Stomach (tissue), 9 donors: ENCODE data around the gene IKZF4. TPM values are rescaled to one million over a fixed set of nuclear protein-coding genes. Genes with fewer than 3 reads are reported as not detected.
A peak's percentile ranks its signal among the peaks of the same experiment; 100 is the strongest.

ENCODE experiments used
- DNase-seq, 2 donors: peaks; one replicate each; pipeline versions ENCODE4 v3.0.0 to v3.0.0-alpha.2; 2013 to 2019
- H3K27ac ChIP-seq, 5 donors: fragments of 200-600 bp in 4 of 5; sonication (generic) in 4 of 5; one replicate each; pipeline ENCODE4 v1.5.1; 2013 to 2019; ENCODE audit warnings: mild to moderate bottlenecking in 1 of 5, moderate library complexity in 1 of 5
- H3K27me3 ChIP-seq, 3 donors: fragments of 200-600 bp; sonication (generic); one replicate each; pipeline ENCODE4 v1.5.1; 2017 to 2019; ENCODE audit warnings: mixed run types in 1 of 3
- H3K36me3 ChIP-seq, 4 donors: fragments of 200-600 bp; sonication (generic); 1 replicate in 3 of 4; 2 replicates in 1 of 4; pipeline ENCODE4 v1.5.1; 2016 to 2019
- H3K4me1 ChIP-seq, 4 donors: fragments of 200-600 bp; sonication (generic); one replicate each; pipeline ENCODE4 v1.5.1; 2016 to 2019
- H3K4me3 ChIP-seq, 4 donors: fragments of 200-600 bp; sonication (generic) in 3 of 4; one replicate each; pipeline ENCODE4 v1.5.1; 2016 to 2019; ENCODE audit warnings: mild to moderate bottlenecking in 1 of 4
- H3K9me3 ChIP-seq, 4 donors: fragments of 200-600 bp; sonication (generic); one replicate each; pipeline ENCODE4 v1.5.1; 2016 to 2019
- EP300 ChIP-seq: sonication (generic); formaldehyde crosslinking; IDR thresholded peaks from one replicate; pipeline ENCODE4 v1.6.1; 2017; ENCODE audit warnings: antibody characterized with exemption
- POLR2A ChIP-seq, 4 donors: fragments of 450-650 bp; IDR thresholded peaks; one replicate each; pipeline ENCODE4 v1.6.1; 2016; ENCODE audit warnings: antibody characterized with exemption in 4 of 4, control low read depth in 2 of 4, mild to moderate bottlenecking in 1 of 4, moderate library complexity in 1 of 4
- POLR2AphosphoS5 ChIP-seq, 3 donors: sonication (generic); formaldehyde crosslinking; IDR thresholded peaks; one replicate each; pipeline ENCODE4 v1.6.1; 2016; ENCODE audit warnings: antibody characterized with exemption in 3 of 3
- WGBS, 5 donors: extraction: QIAGEN DNeasy Blood & Tissue Kit in 3 of 5; methylation state at CpG; one replicate each; pipeline versions ENCODE4 v1.1.5 to v1.1.7; 2013 to 2018; 5-methylcytosine and 5-hydroxymethylcytosine counted together
- intact Hi-C: fragments of 100-400 bp; cut with DNase I; formaldehyde crosslinking; loops from one replicate; pipeline ENCODE4 v1.15.1; 2023; ENCODE audit warnings: low total_unique reads
- polyA plus RNA-seq, 3 donors: library from polyadenylated mRNA; stranded (reverse); fragments of 200-250 nt; gene quantifications; one replicate each; pipeline ENCODE4 v1.2.3, GENCODE V29; 2013
- total RNA-seq, 5 donors: library from RNA; depleted of rRNA; stranded (reverse); fragments of >200 nt; gene quantifications; one replicate each; pipeline versions ENCODE4 v1.1.0 to v1.2.3, GENCODE V29; 2014 to 2016
- TF ChIP-seq, protein P1 (sequence below), 7 experiments: fragments of 450-650 bp in 4 of 7; fragments of 200-600 bp in 3 of 7; sonication (generic) in 3 of 7; IDR thresholded peaks; one replicate each; pipeline ENCODE4 v1.5.1; 2016 to 2019; ENCODE audit warnings: antibody characterized with exemption in 7 of 7, control low read depth in 2 of 7, mild to moderate bottlenecking in 1 of 7
- donor health status: healthy with polysubstance abuse.
- donor health status: Bipolar disorder and iron deficiency.
- donor health status: healthy.

IKZF4 gene
- total and polyA plus RNA-seq, 8 donors: 1.5 to 15.6 (median 2.9) TPM

DNA sequence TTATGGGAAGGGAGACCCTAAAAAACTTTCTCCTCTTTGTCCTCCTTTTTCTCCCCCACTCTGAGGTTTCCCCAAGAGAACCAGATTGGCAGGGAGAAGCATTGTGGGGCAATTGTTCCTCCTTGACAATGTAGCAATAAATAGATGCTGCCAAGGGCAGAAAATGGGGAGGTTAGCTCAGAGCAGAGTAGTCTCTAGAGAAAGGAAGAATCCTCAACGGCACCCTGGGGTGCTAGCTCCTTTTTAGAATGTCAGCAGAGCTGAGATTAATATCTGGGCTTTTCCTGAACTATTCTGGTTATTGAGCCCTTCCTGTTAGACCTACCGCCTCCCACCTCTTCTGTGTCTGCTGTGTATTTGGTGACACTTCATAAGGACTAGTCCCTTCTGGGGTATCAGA is 16.3 kb downstream of the IKZF4 start:
- intact Hi-C loops: loop anchor here (5.0 to 10.0 kb wide), 2 partner anchors 35 to 52 kb away; no protein-coding TSS in a partner anchor

GRCh38 chr12:56038022-56038655 is 17.3 kb downstream of the IKZF4 start:
- Histone ChIP-seq H3K9me3 (no peaks in the 10 kb centered on the region), H3K27me3 (no peaks in the 10 kb centered on the region), H3K36me3 (peaks cover 14 to 51% (median 44%) of the 10 kb centered on the region in 4 donors), H3K4me1 (peaks cover 6 to 16% (median 14%) of the 10 kb centered on the region in 4 donors), H3K4me3 (no peak overlapping the region), H3K27ac (no peak overlapping the region)
- TF ChIP-seq POLR2AphosphoS5 (IDR thresholded peaks at IDR 0.05): no peak
- TF ChIP-seq, protein P1, sequence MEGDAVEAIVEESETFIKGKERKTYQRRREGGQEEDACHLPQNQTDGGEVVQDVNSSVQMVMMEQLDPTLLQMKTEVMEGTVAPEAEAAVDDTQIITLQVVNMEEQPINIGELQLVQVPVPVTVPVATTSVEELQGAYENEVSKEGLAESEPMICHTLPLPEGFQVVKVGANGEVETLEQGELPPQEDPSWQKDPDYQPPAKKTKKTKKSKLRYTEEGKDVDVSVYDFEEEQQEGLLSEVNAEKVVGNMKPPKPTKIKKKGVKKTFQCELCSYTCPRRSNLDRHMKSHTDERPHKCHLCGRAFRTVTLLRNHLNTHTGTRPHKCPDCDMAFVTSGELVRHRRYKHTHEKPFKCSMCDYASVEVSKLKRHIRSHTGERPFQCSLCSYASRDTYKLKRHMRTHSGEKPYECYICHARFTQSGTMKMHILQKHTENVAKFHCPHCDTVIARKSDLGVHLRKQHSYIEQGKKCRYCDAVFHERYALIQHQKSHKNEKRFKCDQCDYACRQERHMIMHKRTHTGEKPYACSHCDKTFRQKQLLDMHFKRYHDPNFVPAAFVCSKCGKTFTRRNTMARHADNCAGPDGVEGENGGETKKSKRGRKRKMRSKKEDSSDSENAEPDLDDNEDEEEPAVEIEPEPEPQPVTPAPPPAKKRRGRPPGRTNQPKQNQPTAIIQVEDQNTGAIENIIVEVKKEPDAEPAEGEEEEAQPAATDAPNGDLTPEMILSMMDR (IDR thresholded peaks at IDR 0.05): no peak
- no peak for TF ChIP-seq EP300
- TF ChIP-seq POLR2A (IDR thresholded peaks at IDR 0.05): no peak
- intact Hi-C loops: loop anchor here (5.0 to 10.0 kb wide), 2 partner anchors 36 to 53 kb away; no protein-coding TSS in a partner anchor
- WGBS, 5 donors: 20 to 46% (median 26%) methylated on average over 2 of the region's 2 CpGs
- DNase-seq: no peak

More for the DNA sequence above, 16.3 kb downstream of the IKZF4 start:
- no peak for DNase-seq
- TF ChIP-seq POLR2A (IDR thresholded peaks at IDR 0.05) (no peak), POLR2AphosphoS5 (IDR thresholded peaks at IDR 0.05) (no peak), EP300 (no peak)
- TF ChIP-seq, protein P1 (IDR thresholded peaks at IDR 0.05): no peak
- 58 to 70% (median 63%) methylated on average over 2 of the region's 2 CpGs for WGBS, 5 donors
- no peaks in the 10 kb centered on the region for H3K9me3 ChIP-seq
- H3K4me1 ChIP-seq: peaks cover 0 to 9% (median 7%) of the 10 kb centered on the region in 4 donors
- H3K27me3 ChIP-seq: no peaks in the 10 kb centered on the region
- H3K27ac ChIP-seq: no peak overlapping the region
- H3K36me3 ChIP-seq: peaks cover 17 to 60% (median 52%) of the 10 kb centered on the region in 4 donors
- no peak overlapping the region for H3K4me3 ChIP-seq

- no peaks in the 10 kb centered on the region for H3K27me3 ChIP-seq
- no peak overlapping the region for H3K4me3 ChIP-seq
- intact Hi-C loops: no loop called here
- H3K36me3 ChIP-seq: peaks cover 22 to 51% (median 43%) of the 10 kb centered on the region in 4 donors
- WGBS, 5 donors: 94 to 100% (median 100%) methylated on average over 1 of the region's 1 CpG
- no peak for DNase-seq
- H3K27ac ChIP-seq: no peak overlapping the region
- TF ChIP-seq EP300: no peak
- TF ChIP-seq POLR2A (IDR thresholded peaks at IDR 0.05): no peak
- no peak for TF ChIP-seq POLR2AphosphoS5 (IDR thresholded peaks at IDR 0.05)
- TF ChIP-seq, protein P1 (IDR thresholded peaks at IDR 0.05): no peak
- peaks cover 12 to 26% (median 19%) of the 10 kb centered on the region in 4 donors for H3K4me1 ChIP-seq
- no peaks in the 10 kb centered on the region for H3K9me3 ChIP-seq
Measured at GRCh38 chr12:56040151-56040550, 19.3 kb downstream of the IKZF4 start.

GRCh38 chr12:56040963-56041551 is 20.2 kb downstream of the IKZF4 start:
- H3K4me3 ChIP-seq: peak overlapping the region; percentile 73 to 88 (median 80)
- intact Hi-C loops: no loop called here
- no peak for DNase-seq
- H3K36me3 ChIP-seq: peaks cover 22 to 49% (median 43%) of the 10 kb centered on the region in 4 donors
- H3K27me3 ChIP-seq: no peaks in the 10 kb centered on the region
- peaks cover 12 to 26% (median 19%) of the 10 kb centered on the region in 4 donors for H3K4me1 ChIP-seq
- H3K9me3 ChIP-seq: no peaks in the 10 kb centered on the region
- peak overlapping the region; percentile 89 to 98 (median 96) for H3K27ac ChIP-seq
- WGBS, 5 donors: 47 to 60% (median 50%) methylated on average over 14 of the region's 14 CpGs
- no peak for TF ChIP-seq EP300
- TF ChIP-seq, protein P1 (IDR thresholded peaks at IDR 0.05): peak in 1 of 7 experiments; percentile 3
